Measurements from ENCODE around the gene DNAJB14. TPM values are rescaled to one million over a fixed set of nuclear protein-coding genes. Genes with fewer than 3 reads are reported as not detected.
"Not testable (repeated sequence)": the region's sequence is repeated elsewhere in the genome, so short reads cannot be mapped to it uniquely, and the experiment has no call there.

DNAJB14 gene
- total RNA-seq, 1 donor from 2014 or later, result 37.0 TPM

- no peaks in the 10 kb centered on the region for H3K36me3 Mint-ChIP-seq (ENCODE audit: low read depth)
- no peak for TF ChIP-seq CTCF (conservative IDR thresholded peaks at IDR 0.05)
- H3K27ac Mint-ChIP-seq (ENCODE audit: unreplicated experiment), result no peak overlapping the region
- no peaks in the 10 kb centered on the region for H3K27me3 Mint-ChIP-seq (ENCODE audit: low read depth)
- DNase-seq (ENCODE audit: low read depth, low spot score), result no peak
- H3K4me1 Mint-ChIP-seq, result peaks cover 8% of the 10 kb centered on the region
- H3K4me3 Mint-ChIP-seq, result no peak overlapping the region
- H3K9me3 Mint-ChIP-seq, result no peaks in the 10 kb centered on the region
Observed at GRCh38 chr4:99965173-99965572, 18.8 kb upstream of the DNAJB14 start.

DNA sequence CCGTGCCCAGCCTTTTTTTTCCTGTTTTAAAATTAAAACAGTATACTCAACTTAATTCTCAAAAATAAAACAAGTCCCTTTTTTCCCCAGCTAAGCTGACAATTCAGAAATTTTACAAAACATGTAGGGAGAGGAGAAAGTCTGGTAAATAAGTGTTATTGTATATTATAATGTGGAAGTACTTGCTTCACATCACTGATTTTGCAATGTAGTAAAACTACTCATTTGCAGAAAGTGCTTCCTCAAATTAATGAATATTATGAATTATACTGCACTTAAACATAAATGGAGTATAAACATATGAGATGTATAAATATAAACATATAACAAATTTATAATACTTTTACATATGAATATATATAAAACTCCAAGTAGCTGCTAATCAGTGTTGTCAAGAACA lies 15.3 kb upstream of the DNAJB14 start:
- Mint-ChIP-seq H3K27ac (ENCODE audit: unreplicated experiment) (no peak overlapping the region), H3K4me3 (no peak overlapping the region), H3K4me1 (no peaks in the 10 kb centered on the region), H3K9me3 (peaks cover 9% of the 10 kb centered on the region), H3K27me3 (ENCODE audit: low read depth) (no peaks in the 10 kb centered on the region), H3K36me3 (ENCODE audit: low read depth) (peaks cover 3% of the 10 kb centered on the region)
- DNase-seq (ENCODE audit: low read depth, low spot score), result no peak
- TF ChIP-seq CTCF (conservative IDR thresholded peaks at IDR 0.05), result no peak

GRCh38 chr4:99960648-99961047 lies 14.2 kb upstream of the DNAJB14 start:
- H3K36me3 Mint-ChIP-seq (ENCODE audit: low read depth), result peaks cover 7% of the 10 kb centered on the region
- no peak overlapping the region for H3K4me3 Mint-ChIP-seq
- no peak for DNase-seq (ENCODE audit: low read depth, low spot score)
- no peaks in the 10 kb centered on the region for H3K4me1 Mint-ChIP-seq
- no peaks in the 10 kb centered on the region for H3K27me3 Mint-ChIP-seq (ENCODE audit: low read depth)
- no peak for TF ChIP-seq CTCF (conservative IDR thresholded peaks at IDR 0.05)
- no peak overlapping the region for H3K27ac Mint-ChIP-seq (ENCODE audit: unreplicated experiment)
- peaks cover 9% of the 10 kb centered on the region for H3K9me3 Mint-ChIP-seq

GRCh38 chr4:99958207-99958606 lies 11.8 kb upstream of the DNAJB14 start:
- not testable (repeated sequence) for H3K4me1 Mint-ChIP-seq; DNase-seq (ENCODE audit: low read depth, low spot score); H3K27me3 Mint-ChIP-seq (ENCODE audit: low read depth); H3K36me3 Mint-ChIP-seq (ENCODE audit: low read depth); H3K27ac Mint-ChIP-seq (ENCODE audit: unreplicated experiment); H3K4me3 Mint-ChIP-seq; H3K9me3 Mint-ChIP-seq

DNA sequence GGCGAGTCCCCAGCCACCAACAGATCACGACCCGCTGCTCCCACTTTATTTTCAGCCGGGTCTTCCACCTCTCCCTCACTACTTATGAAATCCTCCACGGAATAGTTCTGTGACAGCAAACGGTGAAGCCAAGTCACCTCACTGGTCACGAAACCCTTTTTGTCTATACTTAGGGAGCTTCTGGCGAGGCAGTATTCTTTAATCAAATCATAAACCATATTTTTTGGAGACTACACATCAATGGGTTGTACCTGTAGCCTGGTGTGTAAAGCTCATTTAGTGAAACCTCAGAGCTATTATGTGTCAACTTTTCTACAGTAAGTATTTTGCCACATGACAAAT lies 4.5 kb upstream of the DNAJB14 start:
- Mint-ChIP-seq H3K27me3 (ENCODE audit: low read depth) (peaks cover 4% of the 10 kb centered on the region), H3K36me3 (ENCODE audit: low read depth) (peaks cover 14% of the 10 kb centered on the region), H3K4me1 (peaks cover 18% of the 10 kb centered on the region), H3K9me3 (no peaks in the 10 kb centered on the region), H3K4me3 (no peak overlapping the region), H3K27ac (ENCODE audit: unreplicated experiment) (no peak overlapping the region)
- no peak for TF ChIP-seq CTCF (conservative IDR thresholded peaks at IDR 0.05)
- DNase-seq (ENCODE audit: low read depth, low spot score), result no peak

GRCh38 chr4:99949999-99950912 lies 3.8 kb upstream of the DNAJB14 start, which contains the start of gene H2AZ1:
Gene H2AZ1, minus strand, starts transcription at chr4:99950275. Its CDS starts 105 bp downstream, at chr4:99950170.
- H3K36me3 Mint-ChIP-seq (ENCODE audit: low read depth), result peaks cover 14% of the 10 kb centered on the region
- DNase-seq (ENCODE audit: low read depth, low spot score), result peak; percentile 97
- no peak within 1 kb of the TSS for H3K27ac Mint-ChIP-seq (ENCODE audit: unreplicated experiment)
- no peak within 1 kb of the TSS for H3K4me3 Mint-ChIP-seq
- TF ChIP-seq CTCF (conservative IDR thresholded peaks at IDR 0.05), result no peak
- peaks cover 24% of the 10 kb centered on the region for H3K4me1 Mint-ChIP-seq
- H3K27me3 Mint-ChIP-seq (ENCODE audit: low read depth), result peaks cover 6% of the 10 kb centered on the region
- H3K9me3 Mint-ChIP-seq, result no peaks in the 10 kb centered on the region
